Activated effector memory CD4-positive, alpha-beta T cell treated with Interleukin-2 at 50 U/mL for 16 hours (primary cell): ENCODE data around the gene TESK2.
"Not testable (repeated sequence)": the region's sequence is repeated elsewhere in the genome, so short reads cannot be mapped to it uniquely, and the experiment has no call there.

Source experiments
- DNase-seq: peaks from one replicate; pipeline ENCODE4 v3.0.0-alpha.2; 2020

Gene TESK2

DNA sequence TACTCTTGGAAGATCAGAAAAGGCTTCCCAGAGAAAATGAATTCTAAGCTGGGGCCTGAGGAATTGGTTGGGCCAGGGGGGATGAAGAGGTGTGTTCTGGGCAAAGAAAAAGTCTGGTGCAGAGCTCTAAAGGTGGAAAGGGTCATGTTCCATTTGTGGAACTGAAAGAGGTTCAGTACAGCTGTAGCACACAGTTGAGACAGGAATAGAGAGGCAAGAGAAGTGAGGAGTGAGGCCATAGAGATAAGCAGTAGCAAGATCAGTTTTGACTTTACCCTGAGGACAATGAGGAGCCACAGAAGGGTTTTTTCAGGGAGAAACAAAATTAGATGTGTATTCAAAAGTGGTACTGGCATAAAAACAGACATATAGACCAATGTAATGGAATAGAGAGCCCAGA, 120.4 kb downstream of the TESK2 start:
- no peak for DNase-seq

DNA sequence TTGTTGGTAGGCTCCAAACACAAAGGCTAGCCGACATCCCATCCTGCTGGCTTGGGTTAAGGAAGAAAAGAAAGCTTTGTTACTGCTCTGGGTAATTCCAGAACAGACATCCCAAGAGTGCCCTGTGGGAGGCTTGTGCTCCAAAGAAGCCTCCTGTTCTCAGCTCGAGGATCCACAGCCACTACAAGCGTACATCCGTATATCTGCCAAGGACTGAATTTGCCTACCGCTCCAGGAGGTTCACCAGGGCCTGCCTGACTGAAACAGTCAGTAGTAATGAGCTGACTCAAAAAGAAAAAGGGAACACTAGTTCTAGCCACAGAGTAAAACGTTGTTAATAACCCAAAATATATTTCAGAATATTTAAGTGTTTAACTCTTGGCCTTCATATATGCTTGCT, 125.9 kb downstream of the TESK2 start:
- no peak for DNase-seq

DNA sequence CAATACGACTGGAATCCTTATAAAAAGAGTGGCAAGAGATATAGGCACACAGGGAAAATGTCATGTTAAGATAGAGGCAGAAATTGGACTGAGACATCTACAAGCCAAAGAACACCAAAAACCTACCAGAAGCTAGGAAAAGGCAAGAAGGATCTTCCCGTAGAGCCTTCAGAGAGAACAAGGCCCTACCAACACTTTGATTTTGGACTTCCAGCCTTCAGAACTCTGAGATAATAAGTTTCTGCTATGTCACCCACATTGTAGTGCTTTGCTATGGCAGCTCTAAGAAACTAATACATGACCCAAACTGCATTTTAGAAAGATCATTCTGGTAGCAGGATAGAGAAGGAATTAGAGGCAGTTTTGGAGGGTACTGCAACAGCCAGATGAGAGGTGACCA, 126.7 kb downstream of the TESK2 start:
- DNase-seq, result no peak

DNA sequence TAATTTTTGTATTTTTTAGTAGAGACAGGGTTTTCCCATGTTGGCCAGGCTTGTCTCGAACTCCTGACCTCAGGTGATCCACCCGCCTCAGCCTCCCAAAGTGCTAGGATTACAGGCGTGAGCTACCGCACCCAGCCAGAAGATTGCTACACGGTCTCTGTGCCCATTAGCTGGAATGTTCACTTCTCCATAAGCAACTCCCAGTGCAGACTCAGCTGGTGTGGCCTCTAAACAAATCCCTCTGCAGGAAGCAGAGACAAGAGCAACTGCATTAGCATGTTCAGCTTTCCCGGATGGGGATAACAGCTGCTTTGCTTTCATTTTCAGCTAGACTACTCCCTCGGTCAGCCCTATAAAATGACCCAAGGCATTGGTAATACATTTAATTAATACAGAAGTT, 130.0 kb downstream of the TESK2 start:
- not testable (repeated sequence) for DNase-seq

DNA sequence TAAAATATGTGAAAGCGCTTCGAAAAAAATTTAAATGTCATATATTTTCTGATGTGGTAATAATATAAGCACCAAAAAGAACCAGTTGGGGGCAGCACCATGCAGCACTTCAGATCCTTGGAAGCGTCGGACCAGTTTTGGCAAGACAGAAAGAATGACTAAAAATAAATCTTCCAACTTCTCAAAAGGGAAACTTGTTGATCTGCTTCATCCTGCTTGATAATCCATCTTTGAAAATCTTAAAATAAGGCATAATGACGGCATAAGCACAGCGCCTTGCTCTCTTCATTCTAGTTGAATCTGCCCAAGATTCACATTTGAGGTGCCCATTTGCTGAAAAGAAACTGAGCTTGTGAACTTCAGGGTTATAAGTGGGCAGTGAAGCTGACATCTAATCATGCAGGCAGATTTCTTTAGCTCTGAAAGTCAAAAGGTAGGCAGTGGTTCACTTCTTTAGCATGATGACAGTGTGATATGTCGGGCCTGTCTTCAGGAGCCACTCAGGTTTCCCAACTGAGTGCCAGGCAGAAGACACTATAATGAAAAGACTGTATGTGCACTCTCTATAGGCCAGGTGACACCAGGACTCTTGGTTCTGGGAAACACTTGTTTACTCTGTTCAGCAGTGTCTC, 131.0 kb downstream of the TESK2 start:
- peak; percentile 23 for DNase-seq

DNA sequence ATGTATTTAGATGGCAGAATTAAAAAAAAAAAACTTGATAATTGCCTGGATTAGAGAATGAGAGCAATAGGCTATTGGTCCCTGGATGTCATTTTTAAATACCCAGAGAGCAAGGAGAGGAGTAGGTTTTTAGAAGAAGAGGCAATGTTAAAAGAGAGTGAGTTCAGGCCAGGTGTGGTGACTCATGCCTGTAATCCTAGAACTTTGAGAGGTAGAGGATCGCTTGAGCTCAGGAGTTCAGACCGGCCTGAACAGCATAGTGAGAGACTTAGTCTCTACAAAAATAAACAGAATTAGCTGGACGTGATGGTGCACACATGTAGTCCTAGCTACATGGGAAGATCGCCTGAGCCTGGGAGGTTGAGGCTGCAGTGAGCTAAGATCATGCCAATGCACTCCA, 134.8 kb downstream of the TESK2 start:
- DNase-seq, result no peak

DNA sequence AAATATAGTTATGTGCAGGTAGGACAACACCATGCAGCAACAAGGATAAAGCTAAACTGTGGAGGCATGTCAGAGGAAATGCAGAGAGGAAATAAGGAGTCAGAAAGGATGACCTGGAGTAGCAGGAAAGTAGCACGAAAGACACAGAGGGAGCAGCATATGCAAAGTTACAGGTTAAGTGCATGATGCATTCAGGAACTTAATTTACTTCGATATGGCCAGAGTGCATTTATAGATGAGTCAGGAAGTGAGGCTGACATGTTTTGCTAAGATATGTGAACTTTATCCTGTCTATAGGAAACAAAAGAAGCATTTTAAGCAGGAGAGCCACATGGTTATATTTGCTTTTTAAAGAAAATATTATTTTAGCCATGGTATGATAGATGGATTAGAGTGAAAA, 135.3 kb downstream of the TESK2 start:
- no peak for DNase-seq

DNA sequence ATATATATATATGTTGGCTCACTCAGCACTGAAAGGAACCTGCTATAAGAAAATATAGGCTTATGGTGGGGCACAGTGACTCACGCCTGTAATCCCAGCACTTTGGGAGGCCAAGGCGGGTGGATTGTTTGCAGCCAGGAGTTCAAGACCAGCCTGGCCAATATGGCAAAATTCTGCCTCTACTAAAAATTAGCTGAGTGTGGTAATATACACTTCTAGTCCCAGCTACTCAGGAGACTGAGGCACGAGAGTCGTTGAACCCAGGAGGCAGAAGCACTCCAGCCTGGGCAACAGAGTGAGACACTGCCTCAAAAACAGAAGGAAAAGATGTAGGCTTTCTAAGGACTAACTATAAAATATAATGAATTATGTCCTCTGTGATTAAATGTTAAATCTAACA, 136.1 kb downstream of the TESK2 start:
- DNase-seq, result no peak

DNA sequence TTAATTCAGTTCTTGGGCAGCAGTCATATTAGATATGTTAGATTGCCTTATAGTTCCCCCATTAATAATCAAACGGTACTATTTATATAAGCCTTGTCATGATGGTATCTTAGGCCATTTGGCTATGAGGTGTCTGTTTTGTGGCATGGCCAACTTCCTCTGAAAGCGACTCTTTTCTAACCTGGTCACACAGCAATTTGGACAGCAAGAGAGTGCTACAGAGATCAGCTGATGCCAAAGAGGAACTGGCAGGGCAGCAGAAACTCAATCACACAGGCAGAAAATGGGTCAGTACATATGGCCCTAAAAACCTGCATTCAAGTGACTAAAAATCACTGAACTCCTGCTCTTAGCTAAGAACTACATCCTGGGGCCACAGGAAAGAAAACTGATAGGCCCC, 137.3 kb downstream of the TESK2 start:
- DNase-seq, result no peak

DNA sequence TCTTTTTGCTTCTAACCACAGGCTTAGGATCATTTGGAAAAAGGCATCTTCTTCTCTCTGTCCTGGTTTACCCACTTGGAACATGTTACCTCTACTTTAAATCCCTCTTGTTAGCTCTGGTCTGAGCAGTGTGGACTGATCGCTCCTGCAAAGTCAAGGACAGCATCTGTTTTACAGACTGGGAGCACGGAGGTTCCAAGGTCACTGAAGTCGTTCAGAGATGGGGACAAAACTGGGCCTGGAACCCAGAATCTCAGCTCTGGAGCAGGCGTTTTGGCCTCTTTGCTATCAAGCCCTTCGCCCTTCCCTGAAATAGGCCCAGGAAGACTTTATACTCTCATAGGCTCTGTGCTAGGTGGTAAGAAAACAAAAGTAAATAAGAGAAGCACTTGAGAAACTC, 139.5 kb downstream of the TESK2 start:
- DNase-seq, result no peak

DNA sequence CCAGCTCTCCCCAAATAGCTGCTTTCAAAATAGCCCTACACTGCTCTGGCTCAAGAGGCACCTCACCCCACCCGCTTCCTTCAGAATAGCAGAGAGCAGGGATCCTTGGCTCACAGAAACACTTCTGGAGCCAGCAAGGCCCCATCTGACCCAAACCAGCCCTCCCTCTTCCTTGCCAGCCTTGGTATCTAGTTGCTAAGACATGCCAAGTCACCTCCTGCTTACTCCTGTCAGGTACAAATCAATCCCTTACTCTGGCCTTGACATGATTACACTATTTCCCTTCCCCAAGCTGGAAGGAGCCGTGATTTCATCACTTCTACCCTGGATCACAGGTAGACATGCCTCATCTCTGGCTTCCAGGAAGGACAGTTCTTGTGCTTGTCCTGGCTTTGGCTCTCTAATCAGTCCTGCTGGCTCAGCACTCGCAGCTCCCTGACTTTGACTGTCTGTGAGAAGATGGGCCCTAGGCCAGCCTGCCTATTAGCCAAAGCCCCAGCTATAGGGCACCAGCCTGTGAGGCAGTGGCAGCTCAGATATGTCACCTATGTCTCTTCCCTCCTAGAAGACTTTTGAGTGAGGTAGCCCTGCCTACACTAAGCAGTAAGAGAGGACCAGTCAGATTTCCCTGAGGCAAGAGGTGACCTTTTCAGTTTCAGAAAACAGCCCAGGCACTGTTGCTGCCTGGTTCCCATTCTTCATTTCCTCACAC, 141.8 kb downstream of the TESK2 start:
- DNase-seq, result no peak

DNA sequence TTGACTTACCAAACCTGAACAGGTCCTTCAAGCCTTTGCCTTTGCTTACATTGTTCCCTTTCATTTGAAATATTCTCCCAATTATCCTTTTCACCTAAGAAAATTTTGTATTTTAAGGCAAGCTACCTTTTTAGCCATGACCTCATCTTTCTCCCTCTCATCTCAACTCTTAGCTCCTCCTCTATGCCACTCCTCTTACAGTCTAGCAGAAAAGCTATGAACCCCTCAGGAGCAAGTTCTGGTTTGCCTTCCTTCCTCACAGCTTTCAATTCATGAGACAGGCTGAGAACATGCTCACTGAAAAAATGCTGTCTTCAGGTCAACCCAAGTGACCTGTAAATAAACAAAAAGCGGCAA, 142.4 kb downstream of the TESK2 start:
- no peak for DNase-seq

DNA sequence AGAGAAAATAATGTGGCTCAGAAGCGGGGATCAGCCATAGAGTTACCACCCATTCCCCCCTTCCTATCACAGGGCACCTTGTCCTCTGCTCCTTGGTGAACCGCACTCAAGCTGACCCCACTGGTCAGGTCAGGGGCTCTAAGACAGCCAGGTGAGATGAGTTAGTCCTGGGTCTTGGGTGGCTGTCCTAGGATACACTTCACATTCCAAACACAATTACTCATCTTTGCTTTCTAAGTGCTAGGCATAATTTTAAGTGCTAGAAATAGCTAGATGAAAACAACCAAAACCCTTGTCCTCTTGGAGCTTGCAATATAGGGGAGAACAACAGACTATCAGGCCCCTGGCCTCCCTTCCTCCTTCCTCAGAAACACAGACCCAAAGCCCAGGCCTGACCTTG, 142.9 kb downstream of the TESK2 start:
- DNase-seq, result no peak

DNA sequence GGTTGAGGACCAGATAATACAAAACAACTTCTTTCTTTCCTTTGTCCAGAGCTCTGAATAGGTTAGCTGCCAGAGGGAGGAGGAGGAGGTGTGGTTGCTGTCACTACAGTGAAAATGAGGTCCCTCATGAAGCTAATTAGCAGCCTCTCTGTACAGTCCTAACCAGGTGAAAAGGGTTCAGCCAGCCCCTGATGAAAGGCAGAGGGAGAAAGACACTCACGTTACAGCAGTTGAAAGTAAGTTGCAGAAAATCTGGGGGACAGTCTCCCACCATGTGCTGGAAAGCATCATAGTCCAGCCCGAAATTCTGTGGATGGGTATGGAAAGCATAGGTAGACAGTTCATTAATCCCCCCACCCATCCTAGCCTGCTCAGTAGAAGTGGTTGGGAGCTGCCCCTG, 144.5 kb downstream of the TESK2 start:
- no peak for DNase-seq

DNA sequence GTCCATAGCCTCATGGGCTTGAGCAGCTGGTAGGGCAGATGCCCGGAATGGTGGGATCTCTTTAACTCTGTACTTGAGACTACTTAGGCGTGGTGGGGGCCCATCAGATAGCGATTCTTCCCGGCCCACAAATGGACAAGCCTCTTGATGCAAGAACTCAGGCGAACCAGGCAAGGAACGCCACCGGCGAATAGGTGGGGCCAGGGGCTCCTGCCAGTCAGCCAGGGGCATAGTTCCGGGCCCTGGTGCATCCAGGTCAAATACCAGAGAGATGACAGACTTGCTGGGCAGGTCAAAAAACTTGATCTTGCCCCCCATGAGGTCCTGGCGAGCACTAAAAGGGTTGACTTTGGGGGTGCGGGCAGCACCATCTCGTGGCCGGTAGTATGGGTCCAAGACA, 145.9 kb downstream of the TESK2 start:
- DNase-seq, result no peak

DNA sequence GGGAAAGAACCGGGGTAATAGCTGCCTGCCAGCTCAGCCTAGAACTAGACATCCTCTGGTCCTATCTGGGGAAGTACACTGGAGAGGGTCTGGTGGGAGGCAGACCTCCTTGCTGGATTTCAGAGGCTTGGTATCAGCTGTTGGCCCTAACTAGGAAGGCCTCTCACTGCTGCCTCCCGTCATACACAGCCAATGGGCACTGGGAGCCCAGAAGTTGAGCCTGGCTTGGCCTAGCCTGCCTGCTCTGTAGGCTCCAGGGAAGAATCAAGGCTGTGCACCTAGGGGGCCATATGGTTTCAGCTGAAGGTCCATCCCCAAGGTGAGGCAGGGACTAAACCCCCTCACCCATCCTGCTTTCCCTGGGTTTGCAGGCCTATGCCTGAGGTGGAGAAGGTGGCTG, 146.5 kb downstream of the TESK2 start:
- no peak for DNase-seq

DNA sequence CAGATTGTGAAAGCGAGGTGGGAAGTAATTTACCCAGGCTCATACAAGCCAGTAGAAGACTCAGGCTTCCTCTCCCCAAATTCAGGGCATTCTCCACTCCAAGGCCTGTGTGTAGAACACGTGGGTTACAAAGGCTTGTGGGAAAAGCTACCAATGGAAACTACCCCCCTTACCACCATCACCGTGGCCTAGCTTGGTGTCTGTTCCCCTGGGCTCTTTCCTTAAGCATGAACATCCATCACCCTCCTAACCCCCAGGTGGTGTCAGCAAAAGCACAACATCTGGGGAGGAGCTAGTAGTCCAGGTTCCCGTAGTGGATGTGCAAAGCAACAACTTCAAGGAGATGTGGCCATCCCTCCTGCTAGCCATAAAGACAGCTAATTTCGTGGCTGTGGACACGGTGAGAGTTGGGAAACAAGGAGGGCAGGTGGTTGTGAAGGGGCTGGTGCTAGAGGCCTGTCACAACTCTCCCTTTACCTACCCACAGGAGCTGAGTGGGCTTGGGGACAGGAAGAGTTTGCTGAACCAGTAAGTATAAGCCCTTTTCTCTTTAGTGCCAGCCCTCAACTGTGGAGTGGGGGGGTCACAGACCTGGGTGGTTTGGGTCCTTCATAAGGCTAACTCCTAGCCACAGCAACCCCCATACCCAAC, 150.0 kb downstream of the TESK2 start:
- no peak for DNase-seq

DNA sequence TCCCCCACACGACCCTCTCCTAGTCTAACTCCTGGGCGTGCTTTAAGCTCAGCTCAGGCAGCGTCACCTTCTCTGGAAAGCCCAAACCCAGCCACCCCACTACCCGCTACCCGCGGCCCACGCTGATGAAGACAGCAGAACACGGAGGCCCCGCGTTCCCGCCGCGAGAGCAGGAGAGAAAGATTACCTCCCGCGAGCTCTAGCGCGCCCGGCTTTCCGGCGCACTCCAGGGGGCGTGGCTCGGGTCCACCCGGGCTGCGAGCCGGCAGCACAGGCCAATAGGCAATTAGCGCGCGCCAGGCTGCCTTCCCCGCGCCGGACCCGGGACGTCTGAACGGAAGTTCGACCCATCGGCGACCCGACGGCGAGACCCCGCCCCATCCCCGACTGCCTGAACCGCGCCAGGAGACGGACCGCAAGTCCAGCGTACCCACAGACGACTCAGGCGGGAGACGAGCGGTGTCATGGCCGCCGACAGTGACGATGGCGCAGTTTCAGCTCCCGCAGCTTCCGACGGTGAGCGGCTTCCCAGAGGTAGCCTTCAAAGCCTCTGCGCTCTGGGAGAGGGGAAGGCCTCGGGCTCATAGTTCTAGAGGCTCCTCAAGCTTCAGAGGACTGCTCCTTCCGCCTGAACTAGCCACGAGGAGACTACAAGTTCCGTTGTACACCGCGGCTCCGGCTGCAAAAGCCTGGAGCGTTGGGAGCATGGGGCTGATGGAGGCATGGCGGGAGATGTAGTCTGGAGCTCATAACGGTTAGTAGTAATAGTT, 151.0 kb downstream of the TESK2 start, which contains the start of the genes MUTYH and TOE1:
TSS of gene MUTYH (minus strand) at position 652 of the 770 bp plus-strand sequence. CDS start 5,935 bp downstream, outside the sequence.
TSS of gene TOE1 (plus strand) at position 382 of the 770 bp plus-strand sequence. CDS start at position 465, 83 bp downstream.
- DNase-seq, result peak; percentile 88

DNA sequence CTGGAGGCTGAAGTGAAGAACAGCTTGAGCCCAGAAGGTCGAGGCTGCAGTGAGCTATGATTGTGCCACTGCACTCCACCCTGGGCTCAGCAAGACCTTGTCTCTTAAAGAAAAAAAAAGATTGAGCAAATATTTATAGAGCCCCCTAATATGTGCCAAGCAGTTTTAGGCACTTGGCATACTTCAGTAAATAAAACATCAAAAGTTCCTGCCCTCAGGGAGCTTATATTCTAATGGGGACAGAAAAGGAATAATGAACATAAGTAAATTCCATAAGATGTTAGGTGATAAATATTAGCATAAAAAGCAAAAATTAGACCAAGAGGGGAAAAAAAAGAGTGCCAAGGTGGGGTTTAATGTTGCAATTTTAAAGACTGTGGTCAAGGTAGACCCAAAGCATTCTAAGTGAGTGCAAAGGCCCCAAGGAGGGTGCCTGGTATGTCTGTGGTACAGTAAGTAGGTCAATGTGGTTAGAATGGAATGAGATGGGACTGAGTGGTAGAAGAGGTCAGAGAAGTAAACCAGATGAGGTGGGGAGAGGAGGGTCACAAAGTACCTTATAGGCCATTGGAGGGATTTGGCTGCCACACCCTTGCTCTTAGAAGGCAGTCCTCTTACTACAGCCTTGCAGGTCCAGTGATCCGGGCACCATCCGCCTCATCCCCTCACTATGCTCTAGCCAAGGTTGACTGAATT, 153.2 kb downstream of the TESK2 start:
- DNase-seq, result no peak

DNA sequence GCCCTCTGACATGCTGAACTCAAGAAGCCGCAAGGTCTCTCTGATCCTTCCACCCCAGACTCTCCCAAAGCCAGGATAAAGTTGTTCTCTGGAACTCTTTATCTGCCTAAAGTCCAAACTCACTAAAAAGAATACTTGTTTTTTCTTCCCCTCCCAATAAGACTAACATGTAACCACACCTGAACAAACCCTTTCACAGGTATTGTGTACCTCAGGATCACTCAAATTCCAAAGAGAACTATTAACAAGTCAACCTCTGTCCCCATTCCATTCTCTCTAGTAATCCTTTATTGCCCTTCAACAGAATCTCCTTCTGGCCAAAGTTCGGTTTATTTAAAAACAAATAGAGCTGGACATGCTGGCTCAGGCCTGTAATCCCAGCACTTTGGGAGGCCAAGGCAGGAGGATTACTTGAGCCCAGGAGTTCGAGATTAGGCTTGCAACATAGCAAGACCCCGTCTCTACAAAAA, 155.1 kb downstream of the TESK2 start:
- no peak for DNase-seq

DNA sequence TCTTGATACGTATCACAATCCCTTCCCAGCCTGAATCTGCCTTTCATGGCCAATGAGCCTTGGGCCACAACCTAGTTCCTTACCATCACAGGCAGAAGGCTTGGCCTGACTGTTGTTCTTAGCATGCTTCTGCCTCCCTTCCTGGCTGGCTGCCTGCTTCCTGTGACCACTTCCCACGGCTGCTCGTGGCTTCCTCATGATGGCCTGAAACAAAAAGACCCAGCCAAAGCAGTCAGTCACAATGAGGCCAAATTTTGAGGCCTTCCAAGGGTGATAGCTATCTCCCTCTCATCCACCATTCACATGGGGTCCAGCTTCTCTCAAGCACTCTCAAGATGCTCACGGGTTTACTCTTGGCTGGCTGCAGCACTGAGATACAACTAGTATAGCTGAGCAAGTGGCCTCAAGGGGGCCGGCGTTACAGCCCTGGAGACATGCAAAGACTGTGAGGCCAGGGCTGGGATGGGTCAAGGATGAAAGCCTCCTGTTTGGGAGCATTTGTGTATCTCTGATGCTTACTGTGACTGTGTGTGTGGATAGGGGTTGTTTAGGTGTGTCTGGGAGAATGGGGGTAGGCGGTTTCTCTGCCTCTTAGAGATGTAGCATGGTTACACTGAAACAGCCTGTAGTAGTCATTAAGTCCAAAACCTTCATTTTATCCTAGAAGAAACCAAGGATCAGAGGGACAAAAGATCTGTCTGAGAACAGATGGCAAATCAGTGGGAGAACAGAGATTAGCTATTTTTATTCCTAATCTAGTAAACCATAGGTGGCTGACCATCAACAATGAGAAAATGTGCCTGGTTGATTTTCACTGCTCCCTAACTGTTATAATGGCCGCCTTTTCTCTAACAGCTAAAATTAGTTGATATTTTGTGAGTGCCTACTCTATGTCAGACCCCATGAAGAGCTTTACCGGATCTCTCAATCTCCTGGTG, 156.4 kb downstream of the TESK2 start:
- no peak for DNase-seq

DNA sequence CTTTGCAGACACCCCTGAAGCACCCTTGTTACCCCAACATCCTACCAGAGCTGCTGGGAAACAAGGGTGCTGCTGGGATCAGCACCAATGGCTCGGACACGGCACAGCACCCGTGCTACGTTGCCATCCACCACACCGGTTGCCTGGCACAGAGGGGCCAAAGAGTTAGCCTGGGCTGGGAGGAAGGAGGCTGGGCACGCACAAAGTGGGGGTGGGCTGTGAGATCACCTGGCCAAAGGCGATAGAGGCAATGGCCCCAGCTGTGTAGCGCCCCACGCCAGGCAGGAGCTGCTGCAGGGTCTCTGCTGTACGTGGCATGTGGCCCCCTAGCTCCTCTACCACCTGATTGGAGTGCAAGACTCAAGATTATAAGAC, 158.6 kb downstream of the TESK2 start:
- no peak for DNase-seq
